Esophagus squamous epithelium (tissue), 4 donors: ENCODE results near the gene ALOXE3.

ENCODE experiments used
- CTCF ChIP-seq, 6 experiments: fragments of 450-650 bp in 4 of 6; fragments of 200-600 bp in 2 of 6; sonication (generic) in 2 of 6; IDR thresholded peaks; one replicate each; pipeline ENCODE4 v1.5.1; 2016 to 2019; ENCODE audit warnings: antibody characterized with exemption in 6 of 6, mild to moderate bottlenecking in 4 of 6, moderate library complexity in 4 of 6
- POLR2A ChIP-seq, 4 donors: fragments of 450-650 bp; IDR thresholded peaks; one replicate each; pipeline ENCODE4 v1.6.1; 2017; ENCODE audit warnings: antibody characterized with exemption in 4 of 4, mild to moderate bottlenecking in 4 of 4, moderate library complexity in 3 of 4

DNA sequence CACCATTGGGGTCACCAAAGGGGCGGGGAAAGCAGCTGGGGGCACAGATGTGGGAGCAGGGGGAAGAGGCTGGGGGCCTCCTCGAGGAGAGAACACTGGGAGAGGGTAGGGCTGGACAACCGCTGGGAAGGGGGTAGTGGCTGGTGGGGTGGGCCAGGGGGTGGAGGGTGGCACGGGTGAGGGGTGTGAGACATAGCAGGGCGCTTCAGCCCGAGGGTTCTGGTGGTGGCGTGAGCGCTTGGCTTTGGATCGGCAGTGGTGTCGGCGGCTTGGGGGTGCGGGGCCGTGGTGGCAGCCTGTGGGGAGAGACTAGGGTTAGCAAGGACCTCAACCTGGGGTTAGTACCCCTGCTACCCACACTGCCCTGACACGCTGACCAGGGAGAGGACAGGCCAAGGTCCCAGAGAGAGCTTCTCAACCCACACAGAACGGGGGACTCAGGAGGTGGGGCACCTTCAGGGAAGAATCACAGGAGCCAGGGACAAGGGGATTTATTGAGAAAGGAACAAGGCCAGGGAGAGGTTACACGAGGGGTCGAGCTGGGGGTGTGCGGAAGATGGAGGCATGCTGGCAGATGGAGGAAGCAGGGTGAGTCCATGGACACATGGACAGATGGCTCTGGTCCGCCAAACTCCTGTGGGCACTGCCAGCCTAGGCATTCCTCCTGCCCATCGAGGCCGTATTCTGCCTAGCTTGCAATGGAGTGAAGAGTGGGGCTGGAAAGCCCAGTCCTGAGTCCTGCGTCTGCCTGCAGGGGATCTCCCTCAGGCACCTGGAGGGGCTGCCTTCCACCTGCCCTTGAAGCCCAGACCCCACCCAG, 25.5 kb upstream of the ALOXE3 start:
- TF ChIP-seq CTCF (IDR thresholded peaks at IDR 0.05): no peak
- TF ChIP-seq POLR2A (IDR thresholded peaks at IDR 0.05): no peak
